Mucosa of descending colon (tissue), 3 donors: ENCODE data around the gene CPB1. TPM values are rescaled to one million over a fixed set of nuclear protein-coding genes. Genes with fewer than 3 reads are reported as not detected.

Experiments
- ATAC-seq: fragments of 200-7000 bp; cut with Tn5 transposase; one replicate; pipeline ENCODE4 v1.9.1; 2020; ENCODE audit warnings: mild to moderate bottlenecking, moderate library complexity
- DNase-seq, 3 donors: peaks; one replicate each; pipeline ENCODE4 v3.0.0-alpha.2; 2020
- H3K36me3 ChIP-seq: fragments of 200-600 bp; one replicate; pipeline ENCODE4 v1.8.0; 2021; ENCODE audit warnings: low read depth, mild to moderate bottlenecking
- H3K4me1 ChIP-seq: fragments of 200-600 bp; one replicate; pipeline ENCODE4 v1.8.0; 2021; ENCODE audit warnings: low read depth, mild to moderate bottlenecking
- H3K4me3 ChIP-seq: fragments of 200-600 bp; one replicate; pipeline ENCODE4 v1.8.0; 2021; ENCODE audit warnings: mild to moderate bottlenecking
- H3K9me3 ChIP-seq: fragments of 200-600 bp; one replicate; pipeline ENCODE4 v1.8.0; 2021; ENCODE audit warnings: mild to moderate bottlenecking
- CTCF ChIP-seq: fragments of 200-600 bp; IDR thresholded peaks from one replicate; pipeline ENCODE4 v1.8.0; 2022; ENCODE audit warnings: antibody characterized with exemption, mild to moderate bottlenecking
- intact Hi-C, 2 donors: fragments of 100-400 bp; cut with DNase I in 1 of 2; cut with micrococcal nuclease in 1 of 2; formaldehyde crosslinking; loops; one replicate each; pipeline versions ENCODE4 v1.11.0 to v1.11.1; 2022; cut with DNase I, micrococcal nuclease
- total RNA-seq, 3 donors: library from RNA; stranded (reverse); fragmentation: NEBNext Ultra II Directional in 2 of 3; extraction: Animal tissue kit (Norgen Biotek cat#: 25700) in 2 of 3; gene quantifications; one replicate each; pipeline versions ENCODE4 v1.2.1 to v1.2.4, GENCODE V29; 2021 to 2023
- donor health status: DM: no; HTN: no; CAD: no; lungs with moderate emphysema.
- donor health status: DM: no; HTN: no; CAD: no.
- donor health status: DM: no; HTN: yes; CAD: no.

The CPB1 gene
- total RNA-seq, 3 donors from 2014 or later = 0.70 to 0.92 TPM; not detected in 1

- H3K4me1 ChIP-seq = no peaks in the 10 kb centered on the region
- TF ChIP-seq CTCF = no peak
- intact Hi-C loops = no loop called here
- no peaks in the 10 kb centered on the region for H3K36me3 ChIP-seq
- ATAC-seq (peak; percentile 56), DNase-seq (peak in 1 of 3 donors; percentile 30)
- no peak overlapping the region for H3K4me3 ChIP-seq
- H3K9me3 ChIP-seq = no peaks in the 10 kb centered on the region
Measured at GRCh38 chr3:148790851-148791735, 36.5 kb upstream of the CPB1 start.

- Histone ChIP-seq H3K4me1 (no peaks in the 10 kb centered on the region), H3K36me3 (no peaks in the 10 kb centered on the region), H3K9me3 (no peaks in the 10 kb centered on the region), H3K4me3 (no peak overlapping the region)
- no peak for TF ChIP-seq CTCF
- intact Hi-C loops = no loop called here
- no peak for DNase-seq
- ATAC-seq = no peak
Measured at GRCh38 chr3:148791920-148792319, 35.7 kb upstream of the CPB1 start.

GRCh38 chr3:148792516-148792915 is 35.1 kb upstream of the CPB1 start:
- intact Hi-C loops = no loop called here
- Histone ChIP-seq H3K4me1 (no peaks in the 10 kb centered on the region), H3K9me3 (no peaks in the 10 kb centered on the region), H3K36me3 (no peaks in the 10 kb centered on the region), H3K4me3 (no peak overlapping the region)
- DNase-seq (no peak), ATAC-seq (no peak)
- no peak for TF ChIP-seq CTCF

GRCh38 chr3:148796799-148797198 is 30.8 kb upstream of the CPB1 start:
- TF ChIP-seq CTCF = no peak
- Histone ChIP-seq H3K9me3 (no peaks in the 10 kb centered on the region), H3K36me3 (no peaks in the 10 kb centered on the region), H3K4me1 (no peaks in the 10 kb centered on the region), H3K4me3 (no peak overlapping the region)
- no peak for ATAC-seq
- DNase-seq = no peak
- intact Hi-C loops = no loop called here

GRCh38 chr3:148797795-148798194 is 29.8 kb upstream of the CPB1 start:
- no peaks in the 10 kb centered on the region for H3K4me1 ChIP-seq
- DNase-seq (no peak), ATAC-seq (no peak)
- intact Hi-C loops = no loop called here
- TF ChIP-seq CTCF = no peak
- no peaks in the 10 kb centered on the region for H3K9me3 ChIP-seq
- no peaks in the 10 kb centered on the region for H3K36me3 ChIP-seq
- H3K4me3 ChIP-seq = no peak overlapping the region
